GM18870 (cell line): ENCODE data around the gene LARP6.

Source experiments
- ATAC-seq: cut with Tn5 transposase; IDR thresholded peaks from one replicate; pipeline ENCODE4 v1.9.1; 2021; ENCODE audit warnings: moderate library complexity; ENCODE audit not compliant: unreplicated experiment

LARP6 gene

GRCh38 chr15:70796516-70797310 is 57.2 kb downstream of the LARP6 start:
- no peak for ATAC-seq

DNA sequence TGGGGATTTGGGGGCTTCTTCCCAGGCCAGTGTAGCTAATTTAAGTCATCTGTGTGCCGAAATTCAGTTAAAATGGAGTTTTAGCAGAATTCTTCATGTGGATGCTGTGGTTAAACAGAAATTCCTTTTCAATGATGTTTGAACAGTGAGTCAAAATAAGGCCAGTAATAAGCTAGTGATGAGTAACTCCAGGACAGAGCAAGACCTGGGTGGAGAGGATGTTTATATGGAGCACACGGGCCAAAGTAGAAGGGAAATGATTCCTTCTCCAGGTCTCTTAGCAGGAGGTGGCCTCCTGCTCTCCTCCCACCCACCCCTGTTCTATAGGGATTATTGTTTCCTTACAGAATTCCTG is 58.7 kb downstream of the LARP6 start:
- no peak for ATAC-seq

GRCh38 chr15:70794596-70795310 is 59.2 kb downstream of the LARP6 start:
- ATAC-seq: no peak

DNA sequence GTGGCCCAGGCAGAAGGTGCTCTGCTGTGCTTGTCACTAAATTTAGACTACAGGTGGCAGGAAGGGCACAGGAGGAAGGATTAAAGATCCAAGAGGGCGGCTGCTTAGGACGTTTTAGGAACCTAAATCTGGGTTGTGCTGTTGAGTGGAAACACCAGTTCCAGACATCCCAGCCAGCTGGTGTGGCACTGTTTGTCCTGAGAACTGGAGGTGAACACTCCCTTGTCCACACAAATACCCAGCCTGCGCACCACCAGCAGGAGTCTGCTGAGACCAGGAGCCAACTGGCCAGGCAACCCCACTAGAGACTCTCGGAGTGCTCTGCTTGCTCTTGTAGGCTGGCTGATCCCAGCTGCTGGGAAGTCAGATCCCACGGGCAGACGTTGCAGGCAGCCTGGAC is 60.3 kb downstream of the LARP6 start:
- ATAC-seq: no peak

DNA sequence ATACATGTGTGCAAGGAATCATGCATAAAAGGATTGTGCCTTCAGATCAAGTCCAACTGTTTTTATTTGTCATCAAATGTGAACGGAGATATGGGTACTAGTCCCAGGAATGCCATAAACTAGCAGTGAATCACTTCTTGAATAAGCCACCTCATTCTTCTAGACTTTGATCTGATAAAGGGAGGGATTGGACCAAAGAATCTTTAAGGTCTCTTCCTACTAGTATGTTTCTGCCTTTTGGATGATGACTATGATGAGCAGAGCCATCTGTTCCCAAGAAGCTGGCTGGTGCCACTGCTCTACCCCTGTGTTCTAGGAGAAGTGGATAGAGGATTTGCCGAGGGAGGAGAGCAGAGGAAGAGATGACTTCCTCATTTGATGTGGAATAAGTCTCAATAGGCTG is 61.8 kb downstream of the LARP6 start:
- ATAC-seq: no peak

DNA sequence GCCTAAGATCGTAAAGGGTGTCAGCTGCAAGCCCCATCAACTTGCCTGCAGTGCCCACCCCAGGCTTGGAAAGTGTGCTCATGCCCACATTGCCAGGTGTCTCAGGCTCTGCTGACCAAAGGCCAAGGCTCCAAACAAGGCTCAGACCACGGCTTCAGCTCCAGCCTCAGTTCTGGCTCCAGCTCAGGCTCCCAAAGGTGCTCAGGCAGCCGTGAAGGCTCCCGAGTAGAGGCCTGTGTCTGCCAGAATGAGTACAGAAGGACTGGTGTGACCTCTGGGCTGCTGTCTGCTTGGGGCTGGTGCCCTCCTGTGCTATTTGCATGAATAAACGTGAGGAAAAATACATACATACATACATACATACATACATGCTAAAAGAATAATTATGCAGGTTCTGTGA is 62.7 kb downstream of the LARP6 start:
- no peak for ATAC-seq

DNA sequence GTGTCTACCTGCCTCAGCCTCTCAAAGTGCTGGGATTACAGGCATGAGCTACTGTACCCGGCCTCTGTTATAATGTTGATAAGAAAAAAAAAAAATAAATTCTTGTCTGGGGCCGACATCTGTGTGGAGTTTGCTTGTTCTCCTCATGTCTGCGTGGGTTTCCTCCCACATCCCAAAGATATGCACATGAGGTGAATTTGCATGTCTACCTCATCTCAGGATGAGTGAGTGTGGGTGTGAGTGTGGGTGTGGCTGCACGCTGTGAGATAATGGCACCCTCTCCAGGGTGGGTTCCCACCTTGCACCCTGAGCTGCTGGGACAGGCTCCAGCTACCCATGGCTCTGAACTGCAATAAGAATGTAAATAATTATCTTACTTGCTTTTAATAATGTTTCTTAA is 64.7 kb downstream of the LARP6 start:
- no peak for ATAC-seq

GRCh38 chr15:70788114-70789049 is 65.6 kb downstream of the LARP6 start:
- no peak for ATAC-seq

- ATAC-seq: no peak
These were observed 67.0 kb downstream of the LARP6 start for GRCh38 chr15:70786996-70787395.

GRCh38 chr15:70783610-70784022 is 70.3 kb downstream of the LARP6 start:
- no peak for ATAC-seq

DNA sequence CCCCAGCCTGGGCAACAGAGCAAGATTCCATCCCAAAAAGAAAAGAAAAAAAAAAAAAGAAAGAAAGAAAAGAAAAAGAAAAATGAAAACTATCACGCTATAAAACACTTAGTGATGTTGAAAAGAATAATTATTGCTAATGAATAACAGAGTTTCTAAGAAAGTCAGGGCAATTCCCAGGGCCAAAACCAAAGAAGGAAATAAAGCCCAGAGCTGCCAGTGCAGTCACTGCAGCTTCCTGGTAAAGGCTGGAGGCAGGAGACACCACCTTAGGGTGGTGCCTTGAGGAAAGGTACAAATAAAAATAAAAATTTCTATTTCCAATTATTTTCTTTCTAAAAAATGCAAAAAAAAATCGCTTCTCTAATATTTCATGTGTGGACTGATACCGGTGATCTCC is 70.9 kb downstream of the LARP6 start:
- no peak for ATAC-seq

GRCh38 chr15:70781236-70781635 is 72.7 kb downstream of the LARP6 start:
- no peak for ATAC-seq
